Measurements from ENCODE around the gene NRIP1. TPM values are rescaled to one million over a fixed set of nuclear protein-coding genes. Genes with fewer than 3 reads are reported as not detected.
"Not testable (repeated sequence)": the region's sequence is repeated elsewhere in the genome, so short reads cannot be mapped to it uniquely, and the experiment has no call there.

The NRIP1 gene
- total RNA-seq, 2 donors from 2014 or later, result 29.3 to 43.1 TPM

DNA sequence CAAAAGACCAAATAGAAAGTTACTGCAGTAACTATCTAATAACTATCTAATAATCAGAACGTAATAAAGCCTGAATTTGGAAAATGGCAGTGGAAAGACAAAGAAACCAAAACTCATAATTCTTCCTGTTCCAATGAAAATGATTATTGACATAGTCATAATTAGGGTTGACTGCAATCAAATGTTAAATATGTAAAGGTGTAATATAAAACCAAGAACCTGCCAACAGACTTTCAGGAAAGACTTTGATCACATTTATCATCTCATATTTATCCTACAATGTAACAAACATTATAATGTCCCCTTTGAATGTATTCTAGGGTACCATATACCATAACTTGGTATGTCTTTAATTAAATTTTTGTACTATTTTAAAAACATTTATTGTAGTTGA lies 26.9 kb downstream of the NRIP1 start:
- Histone ChIP-seq H3K27ac (no peak overlapping the region), H3K4me3 (no peak overlapping the region), H3K27me3 (replicated peaks; ENCODE audit: insufficient read depth) (no peaks in the 10 kb centered on the region), H3K4me1 (replicated peaks) (no peaks in the 10 kb centered on the region), H3K9me3 (no peaks in the 10 kb centered on the region), H3K36me3 (no peaks in the 10 kb centered on the region)
- WGBS, result 58% methylated on average over 1 of the region's 1 CpG
- TF ChIP-seq POLR2A (IDR thresholded peaks at IDR 0.05) (no peak), POLR2AphosphoS5 (IDR thresholded peaks at IDR 0.05) (no peak)
- TF ChIP-seq, protein P1, sequence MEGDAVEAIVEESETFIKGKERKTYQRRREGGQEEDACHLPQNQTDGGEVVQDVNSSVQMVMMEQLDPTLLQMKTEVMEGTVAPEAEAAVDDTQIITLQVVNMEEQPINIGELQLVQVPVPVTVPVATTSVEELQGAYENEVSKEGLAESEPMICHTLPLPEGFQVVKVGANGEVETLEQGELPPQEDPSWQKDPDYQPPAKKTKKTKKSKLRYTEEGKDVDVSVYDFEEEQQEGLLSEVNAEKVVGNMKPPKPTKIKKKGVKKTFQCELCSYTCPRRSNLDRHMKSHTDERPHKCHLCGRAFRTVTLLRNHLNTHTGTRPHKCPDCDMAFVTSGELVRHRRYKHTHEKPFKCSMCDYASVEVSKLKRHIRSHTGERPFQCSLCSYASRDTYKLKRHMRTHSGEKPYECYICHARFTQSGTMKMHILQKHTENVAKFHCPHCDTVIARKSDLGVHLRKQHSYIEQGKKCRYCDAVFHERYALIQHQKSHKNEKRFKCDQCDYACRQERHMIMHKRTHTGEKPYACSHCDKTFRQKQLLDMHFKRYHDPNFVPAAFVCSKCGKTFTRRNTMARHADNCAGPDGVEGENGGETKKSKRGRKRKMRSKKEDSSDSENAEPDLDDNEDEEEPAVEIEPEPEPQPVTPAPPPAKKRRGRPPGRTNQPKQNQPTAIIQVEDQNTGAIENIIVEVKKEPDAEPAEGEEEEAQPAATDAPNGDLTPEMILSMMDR (IDR thresholded peaks at IDR 0.05), result no peak
- intact Hi-C loops (cut with DNase I), result no loop called here
- no peak for DNase-seq (ENCODE audit: low spot score)

GRCh38 chr21:15037095-15037899 lies 27.5 kb downstream of the NRIP1 start:
- Histone ChIP-seq H3K4me3 (no peak overlapping the region), H3K27me3 (replicated peaks; ENCODE audit: insufficient read depth) (no peaks in the 10 kb centered on the region), H3K36me3 (no peaks in the 10 kb centered on the region), H3K4me1 (replicated peaks) (no peaks in the 10 kb centered on the region), H3K27ac (no peak overlapping the region), H3K9me3 (no peaks in the 10 kb centered on the region)
- intact Hi-C loops (cut with DNase I), result no loop called here
- TF ChIP-seq POLR2A (IDR thresholded peaks at IDR 0.05) (no peak), POLR2AphosphoS5 (IDR thresholded peaks at IDR 0.05) (no peak)
- DNase-seq (ENCODE audit: low spot score), result no peak
- WGBS, result 87% methylated on average over 5 of the region's 5 CpGs

- H3K36me3 ChIP-seq, result no peaks in the 10 kb centered on the region
- H3K4me1 ChIP-seq (replicated peaks), result no peaks in the 10 kb centered on the region
- WGBS, result 71% methylated on average over 1 of the region's 1 CpG
Observed at GRCh38 chr21:15036189-15036588, 28.6 kb downstream of the NRIP1 start.

GRCh38 chr21:15034126-15034853 lies 30.5 kb downstream of the NRIP1 start:
- DNase-seq (ENCODE audit: low spot score), result no peak
- intact Hi-C loops (cut with DNase I), result no loop called here
- Histone ChIP-seq H3K27ac (no peak overlapping the region), H3K27me3 (replicated peaks; ENCODE audit: insufficient read depth) (no peaks in the 10 kb centered on the region), H3K4me1 (replicated peaks) (no peaks in the 10 kb centered on the region), H3K36me3 (no peaks in the 10 kb centered on the region), H3K9me3 (no peaks in the 10 kb centered on the region), H3K4me3 (no peak overlapping the region)
- 19% methylated on average over 2 of the region's 2 CpGs for WGBS
- TF ChIP-seq, protein P1 (IDR thresholded peaks at IDR 0.05), result no peak
- no peak for TF ChIP-seq POLR2A (IDR thresholded peaks at IDR 0.05)

More at GRCh38 chr21:15036189-15036588, 28.6 kb downstream of the NRIP1 start:
- no peak overlapping the region for H3K4me3 ChIP-seq
- no peak overlapping the region for H3K27ac ChIP-seq
- TF ChIP-seq, protein P1 (IDR thresholded peaks at IDR 0.05), result no peak
- TF ChIP-seq POLR2AphosphoS5 (IDR thresholded peaks at IDR 0.05), result no peak
- TF ChIP-seq POLR2A (IDR thresholded peaks at IDR 0.05), result no peak
- intact Hi-C loops (cut with DNase I), result no loop called here
- no peaks in the 10 kb centered on the region for H3K9me3 ChIP-seq
- no peak for DNase-seq (ENCODE audit: low spot score)
- no peaks in the 10 kb centered on the region for H3K27me3 ChIP-seq (replicated peaks; ENCODE audit: insufficient read depth)

- Histone ChIP-seq H3K9me3 (no peaks in the 10 kb centered on the region), H3K4me3 (no peak overlapping the region), H3K27ac (no peak overlapping the region), H3K4me1 (replicated peaks) (no peaks in the 10 kb centered on the region), H3K27me3 (replicated peaks; ENCODE audit: insufficient read depth) (no peaks in the 10 kb centered on the region), H3K36me3 (no peaks in the 10 kb centered on the region)
- intact Hi-C loops (cut with DNase I), result no loop called here
- no peak for DNase-seq (ENCODE audit: low spot score)
- no peak for TF ChIP-seq POLR2A (IDR thresholded peaks at IDR 0.05)
- no peak for TF ChIP-seq POLR2AphosphoS5 (IDR thresholded peaks at IDR 0.05)
- TF ChIP-seq, protein P1 (IDR thresholded peaks at IDR 0.05), result no peak
- WGBS, result 93% methylated on average over 4 of the region's 4 CpGs
Observed at GRCh38 chr21:15031790-15032357, 32.9 kb downstream of the NRIP1 start.

DNA sequence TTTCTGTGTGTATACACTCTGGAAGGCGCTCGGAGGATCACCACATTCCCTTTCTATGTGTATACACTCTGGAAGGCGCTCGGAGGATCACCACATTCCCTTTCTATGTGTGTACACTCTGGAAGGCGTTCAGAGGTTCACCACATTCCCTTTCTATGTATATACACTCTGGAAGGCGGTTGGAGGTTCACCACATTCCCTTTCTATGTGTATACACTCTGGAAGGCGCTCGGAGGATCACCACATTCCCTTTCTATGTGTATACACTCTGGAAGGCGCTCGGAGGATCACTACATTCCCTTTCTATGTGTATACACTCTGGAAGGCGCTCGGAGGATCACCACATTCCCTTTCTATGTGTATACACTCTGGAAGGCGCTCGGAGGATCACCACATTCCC lies 33.4 kb downstream of the NRIP1 start:
- intact Hi-C loops (cut with DNase I); H3K27ac ChIP-seq; DNase-seq (ENCODE audit: low spot score); H3K4me1 ChIP-seq (replicated peaks); H3K9me3 ChIP-seq; H3K27me3 ChIP-seq (replicated peaks; ENCODE audit: insufficient read depth); H3K4me3 ChIP-seq; H3K36me3 ChIP-seq: not testable (repeated sequence)
- 93% methylated on average over 11 of the region's 14 CpGs for WGBS

- intact Hi-C loops (cut with DNase I), result not testable (repeated sequence)
Observed at GRCh38 chr21:15030861-15031260, 33.9 kb downstream of the NRIP1 start.

More at GRCh38 chr21:15030861-15031260, 33.9 kb downstream of the NRIP1 start:
- not testable (repeated sequence) for H3K36me3 ChIP-seq; H3K9me3 ChIP-seq; H3K4me3 ChIP-seq; DNase-seq (ENCODE audit: low spot score); H3K27me3 ChIP-seq (replicated peaks; ENCODE audit: insufficient read depth); H3K27ac ChIP-seq; H3K4me1 ChIP-seq (replicated peaks)
- WGBS, result 87% methylated on average over 8 of the region's 8 CpGs

Data from prostate gland (tissue), 2 donors.